ENCODE results near the gene FXYD2.
"Not testable (repeated sequence)": the region's sequence is repeated elsewhere in the genome, so short reads cannot be mapped to it uniquely, and the experiment has no call there.

The FXYD2 gene

GRCh38 chr11:117824571-117825537, at the start of gene FXYD2:
TSS of gene FXYD2 (minus strand) at chr11:117824744. CDS start at chr11:117824678, 66 bp downstream.
- no peak for DNase-seq

DNA sequence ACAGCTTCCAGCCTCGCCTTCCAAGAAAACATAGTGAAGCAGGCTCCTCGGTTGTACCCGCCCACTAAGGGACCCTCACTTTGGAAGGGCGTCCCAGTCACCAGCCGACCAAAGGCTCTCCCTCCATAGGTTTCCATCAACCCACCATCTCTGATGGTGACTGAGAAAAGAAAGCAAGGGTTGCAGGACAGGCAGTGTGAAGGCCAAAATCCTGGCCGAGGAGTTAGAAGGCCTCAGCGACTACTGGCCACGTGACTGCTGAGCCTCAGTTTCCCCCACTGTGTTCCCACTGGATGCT, 49.2 kb upstream of the FXYD2 start:
- DNase-seq = no peak

DNA sequence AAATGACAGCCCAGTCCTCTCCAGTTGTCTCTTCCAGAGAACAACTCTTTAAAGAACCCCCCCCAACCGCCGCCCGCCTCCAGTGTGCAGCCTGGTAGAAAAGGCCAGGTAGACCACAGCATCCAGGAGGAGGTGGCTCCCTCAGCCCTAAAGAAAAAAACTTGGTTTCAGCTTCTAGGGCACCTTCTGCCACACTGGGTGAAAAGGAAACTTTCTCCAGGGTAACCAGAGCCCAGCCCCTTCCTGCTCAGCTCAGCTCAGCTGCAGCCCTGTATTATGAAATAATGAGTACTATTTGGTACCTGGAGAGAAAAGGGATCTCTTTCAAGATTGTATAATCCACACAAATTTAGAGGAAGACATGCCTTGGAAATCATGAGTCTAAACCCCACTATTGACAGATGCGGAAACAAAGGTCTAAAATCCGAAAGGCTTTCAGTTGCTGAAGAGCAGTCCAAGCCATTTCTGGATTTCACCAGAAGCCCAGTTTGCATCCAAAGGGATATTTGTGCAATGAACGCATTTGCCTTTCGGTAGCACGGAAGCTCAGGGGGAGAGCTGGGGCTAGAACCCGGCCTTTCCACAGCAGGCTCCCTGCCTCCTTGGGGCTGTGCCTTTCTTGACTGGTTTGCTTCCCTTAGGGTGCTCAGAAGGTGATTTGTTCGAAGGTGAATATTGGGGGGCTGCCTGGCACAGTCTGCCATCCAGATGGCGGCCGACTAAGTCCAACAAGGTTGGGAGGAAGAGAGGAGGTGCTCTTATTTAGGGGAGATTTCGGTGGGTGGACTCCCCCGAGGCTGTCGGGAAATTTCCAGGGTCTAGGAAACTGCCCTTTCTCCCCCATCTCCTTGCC, 48.7 kb upstream of the FXYD2 start:
- no peak for DNase-seq

DNA sequence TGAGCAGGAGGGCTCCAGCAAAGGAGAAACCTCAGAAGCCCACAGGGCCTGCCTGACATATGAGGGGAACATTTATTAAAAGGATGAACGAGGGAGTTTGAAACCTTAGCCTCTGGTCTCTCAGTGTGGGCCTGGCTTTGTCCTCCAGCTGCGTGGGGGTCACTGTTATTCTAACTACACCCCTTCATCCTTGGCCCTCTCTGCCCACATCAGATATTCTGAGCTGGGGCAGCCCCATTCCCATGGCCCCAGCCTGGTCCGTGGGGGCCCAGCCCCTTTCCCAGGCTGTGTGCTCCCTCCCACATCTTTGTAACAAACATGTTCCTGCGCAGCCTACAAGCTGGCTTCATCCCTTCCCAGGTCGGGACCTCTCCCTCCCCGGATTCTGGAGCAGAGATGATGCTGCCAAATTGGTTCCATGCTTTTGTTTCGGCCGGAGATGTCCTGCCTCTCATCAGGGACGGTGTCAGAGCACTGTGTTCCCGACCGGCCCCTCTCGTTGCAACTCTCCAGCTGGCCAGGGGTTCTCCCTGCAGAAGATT, 47.9 kb upstream of the FXYD2 start:
- DNase-seq = no peak

- no peak for DNase-seq
Observed at GRCh38 chr11:117871784-117872183, 47.2 kb upstream of the FXYD2 start.

DNA sequence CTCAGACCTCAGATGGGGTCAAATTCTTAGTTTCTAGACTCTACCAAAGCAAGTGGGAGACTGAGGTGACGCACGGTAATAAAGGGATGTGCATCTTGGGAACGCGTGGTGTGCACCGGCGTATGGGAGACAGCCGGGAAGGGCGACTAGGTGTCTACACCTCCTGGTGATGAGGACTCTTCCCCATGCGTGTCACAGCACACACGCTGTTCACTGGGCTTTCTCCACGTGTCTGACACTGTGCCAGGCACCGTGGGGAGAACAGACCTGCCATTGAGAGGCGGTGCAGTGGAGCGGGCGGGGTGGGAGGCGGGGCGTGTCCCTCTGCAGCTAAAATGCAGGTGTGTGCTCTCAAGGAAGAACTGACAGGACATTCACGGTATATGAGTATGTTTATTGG, 46.6 kb upstream of the FXYD2 start:
- DNase-seq = no peak

DNA sequence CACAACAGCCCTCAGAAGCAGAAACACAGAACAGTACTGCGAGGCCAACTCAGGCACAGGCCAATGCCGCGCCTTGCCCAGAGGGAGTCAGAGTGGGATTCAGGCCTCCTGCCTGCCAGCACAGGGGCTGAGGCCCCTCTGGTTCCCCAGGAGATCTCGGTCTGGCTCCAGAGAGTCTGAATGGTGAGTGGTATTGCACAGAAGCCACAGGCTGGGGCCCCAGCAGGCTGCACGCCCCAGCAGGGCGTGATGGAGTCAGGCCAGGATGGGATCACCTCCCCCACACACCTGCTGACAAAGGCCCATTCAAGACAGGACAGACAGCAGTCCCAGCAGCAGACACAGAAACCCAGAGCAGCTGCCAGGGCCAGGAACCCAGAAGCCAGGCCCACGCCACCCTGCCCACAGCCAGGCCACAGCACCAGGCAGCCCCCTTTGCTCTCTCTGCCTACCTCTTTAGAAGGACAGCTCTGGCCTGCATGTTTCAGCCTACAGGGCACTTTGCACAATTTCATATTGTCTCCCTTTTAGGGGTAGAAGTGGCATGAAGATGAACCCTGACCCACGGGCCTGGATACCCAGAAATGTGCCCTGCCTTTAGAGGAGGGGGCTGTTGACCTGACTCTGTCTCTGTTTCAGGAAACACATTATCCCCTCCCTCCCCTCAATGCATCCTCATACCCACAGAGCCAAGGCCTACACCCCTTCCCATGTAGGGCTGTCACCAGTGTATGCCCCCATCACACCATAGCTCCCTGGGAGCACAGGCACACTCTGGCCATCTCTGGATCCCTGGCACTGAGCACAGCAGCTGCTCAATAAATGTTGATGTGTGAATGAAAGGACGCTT, 45.8 kb upstream of the FXYD2 start:
- no peak for DNase-seq

DNA sequence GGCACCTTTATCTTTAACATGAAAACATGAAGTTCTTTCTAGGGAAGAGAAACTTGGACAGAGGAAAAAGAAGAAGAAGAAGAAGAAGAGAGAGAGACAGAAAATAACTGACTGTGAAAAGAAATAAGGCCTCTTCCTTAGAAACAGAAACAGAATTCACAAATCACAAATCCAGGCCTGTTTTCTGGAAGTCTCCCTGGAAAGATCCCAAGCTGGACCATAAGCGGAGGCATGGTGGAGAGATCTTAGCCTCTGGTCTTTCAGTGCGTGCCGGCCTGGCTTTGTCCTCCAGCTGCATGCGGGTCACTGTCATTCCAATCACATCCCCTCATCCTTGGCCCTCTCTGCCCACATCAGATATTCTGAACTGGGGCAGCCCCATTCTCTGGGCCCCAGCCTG, 45.1 kb upstream of the FXYD2 start:
- DNase-seq = no peak

DNA sequence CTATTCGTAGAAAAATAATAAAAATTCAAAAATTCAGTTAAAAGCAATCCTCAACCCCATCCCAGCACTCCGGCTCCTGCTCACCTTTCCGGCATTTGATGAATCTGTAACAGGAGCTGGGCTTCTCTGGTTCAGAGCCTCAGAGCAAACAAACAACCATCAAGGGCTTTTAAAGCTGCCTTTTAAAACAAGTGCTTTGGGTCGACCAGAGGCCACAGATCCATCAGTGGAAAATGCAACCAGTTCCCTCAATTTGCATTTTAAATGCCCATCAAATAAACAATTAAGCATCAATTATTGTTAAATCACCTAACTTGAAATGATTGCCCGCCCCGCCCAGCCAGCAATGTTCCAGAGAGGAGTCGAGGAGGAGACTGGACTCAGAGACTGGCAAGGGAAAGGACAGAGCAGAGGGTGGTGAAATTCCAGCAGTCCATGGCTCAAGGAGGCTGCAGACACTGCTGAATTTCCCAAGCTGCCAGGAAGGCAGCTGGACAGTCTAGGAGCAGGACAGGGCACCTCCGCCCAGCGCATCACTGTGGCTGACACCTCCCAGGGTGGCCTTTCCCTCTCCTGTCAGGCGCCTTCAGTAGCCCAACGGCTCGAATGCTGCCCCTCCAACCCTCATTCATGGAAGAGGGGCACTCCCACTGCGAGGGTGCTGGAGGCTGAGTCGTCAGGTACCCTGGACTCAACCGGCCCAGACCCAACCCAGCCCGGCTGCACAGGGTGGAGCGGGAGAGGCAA, 44.4 kb upstream of the FXYD2 start:
- peak; percentile 35 for DNase-seq

GRCh38 chr11:117868088-117868487, 43.5 kb upstream of the FXYD2 start:
- no peak for DNase-seq

DNA sequence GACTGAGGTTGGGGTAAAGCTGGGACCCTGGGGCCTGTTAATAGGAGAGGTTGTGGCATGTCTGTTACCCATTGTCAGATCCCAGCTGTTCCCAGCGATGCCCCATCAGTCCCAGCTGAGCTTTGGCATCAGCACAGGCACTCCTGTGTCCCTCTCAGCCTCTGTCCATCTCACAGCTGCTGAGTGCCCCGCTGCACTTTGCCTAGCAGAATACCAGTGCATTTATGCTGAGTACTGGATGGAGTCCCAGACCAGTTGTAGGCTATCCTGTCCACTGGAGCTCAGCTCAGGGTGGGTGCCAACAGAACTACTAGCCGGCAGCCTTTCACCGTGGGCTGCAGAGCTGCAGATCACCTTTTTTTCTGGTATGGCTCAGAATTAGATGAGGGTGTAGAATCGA, 42.0 kb upstream of the FXYD2 start:
- no peak for DNase-seq

DNA sequence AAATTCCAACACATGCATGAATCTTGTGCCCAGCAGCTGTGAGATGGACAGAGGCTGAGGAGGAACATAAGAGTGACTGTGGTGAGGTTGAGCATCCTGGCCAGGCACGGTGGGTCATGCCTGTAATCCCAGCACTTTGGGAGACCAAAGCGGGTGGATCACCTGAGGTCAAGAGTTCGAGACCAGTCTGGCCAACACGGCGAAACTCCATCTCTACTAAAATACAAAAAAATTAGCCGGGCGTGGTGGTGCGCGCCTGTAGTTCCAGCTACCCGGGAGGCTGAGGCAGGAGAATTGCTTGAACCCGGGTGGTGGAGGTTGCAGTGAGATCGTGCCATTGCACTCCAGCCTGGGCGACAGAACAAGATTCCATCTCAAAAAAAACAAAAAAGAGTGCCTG, 41.0 kb upstream of the FXYD2 start:
- DNase-seq = not testable (repeated sequence)

- DNase-seq = no peak
Observed at GRCh38 chr11:117863383-117863782, 38.8 kb upstream of the FXYD2 start.

DNA sequence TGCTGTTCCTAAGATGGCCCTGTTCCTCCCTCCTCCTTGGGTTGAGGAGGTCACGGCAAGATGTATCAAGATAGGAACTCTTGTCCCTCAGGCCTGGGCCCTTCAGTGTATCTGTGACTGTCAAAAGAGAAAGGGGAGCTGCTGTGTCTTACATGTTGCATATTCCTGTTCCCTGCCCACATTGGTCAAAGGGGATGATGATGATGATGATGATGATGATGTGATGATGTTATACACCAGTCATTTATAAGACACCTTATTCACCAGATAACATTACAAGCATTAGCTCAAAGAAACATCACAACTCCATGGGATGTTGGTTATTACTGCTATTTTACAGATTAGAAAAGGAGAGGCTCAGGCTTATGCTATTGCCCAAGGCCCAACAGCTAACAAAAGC, 38.2 kb upstream of the FXYD2 start:
- DNase-seq = no peak

DNA sequence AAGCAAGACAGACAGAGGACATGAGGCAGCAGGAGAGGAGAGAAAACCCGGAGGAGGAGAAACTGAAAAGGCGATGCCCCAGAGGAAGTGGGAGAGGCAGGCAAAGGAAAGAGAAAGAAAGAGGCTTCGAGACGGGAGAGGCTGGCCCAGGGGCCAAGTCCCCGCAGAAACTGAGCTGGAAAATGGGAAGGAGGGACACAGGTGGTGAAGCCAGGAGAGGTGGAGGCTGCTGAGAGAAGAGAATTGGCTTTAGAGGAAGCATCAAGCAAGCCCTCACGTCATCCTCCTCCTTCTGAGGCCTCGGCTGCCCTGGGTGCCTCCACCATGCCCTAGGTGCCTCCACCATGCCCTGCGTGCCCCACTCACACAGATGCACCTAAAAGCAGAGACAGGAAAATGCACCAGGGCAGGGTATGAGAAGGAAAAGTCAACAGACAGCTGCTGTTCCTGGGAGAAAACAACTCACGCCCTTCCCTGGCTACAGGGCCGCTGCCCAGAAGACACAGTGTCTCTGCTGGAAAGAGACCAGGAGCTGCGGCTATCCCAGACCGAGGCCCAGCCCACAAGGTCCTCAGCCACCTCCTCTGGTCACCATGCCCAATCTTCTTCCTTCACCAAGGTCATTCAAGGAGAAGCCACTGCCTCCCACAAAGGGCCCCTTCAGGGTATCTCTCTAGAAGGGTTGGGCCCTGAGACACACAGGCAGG, 37.6 kb upstream of the FXYD2 start:
- no peak for DNase-seq

GRCh38 chr11:117861151-117862018, 36.8 kb upstream of the FXYD2 start:
- peak; percentile 88 for DNase-seq

- no peak for DNase-seq
Observed at GRCh38 chr11:117860139-117860538, 35.6 kb upstream of the FXYD2 start.

DNA sequence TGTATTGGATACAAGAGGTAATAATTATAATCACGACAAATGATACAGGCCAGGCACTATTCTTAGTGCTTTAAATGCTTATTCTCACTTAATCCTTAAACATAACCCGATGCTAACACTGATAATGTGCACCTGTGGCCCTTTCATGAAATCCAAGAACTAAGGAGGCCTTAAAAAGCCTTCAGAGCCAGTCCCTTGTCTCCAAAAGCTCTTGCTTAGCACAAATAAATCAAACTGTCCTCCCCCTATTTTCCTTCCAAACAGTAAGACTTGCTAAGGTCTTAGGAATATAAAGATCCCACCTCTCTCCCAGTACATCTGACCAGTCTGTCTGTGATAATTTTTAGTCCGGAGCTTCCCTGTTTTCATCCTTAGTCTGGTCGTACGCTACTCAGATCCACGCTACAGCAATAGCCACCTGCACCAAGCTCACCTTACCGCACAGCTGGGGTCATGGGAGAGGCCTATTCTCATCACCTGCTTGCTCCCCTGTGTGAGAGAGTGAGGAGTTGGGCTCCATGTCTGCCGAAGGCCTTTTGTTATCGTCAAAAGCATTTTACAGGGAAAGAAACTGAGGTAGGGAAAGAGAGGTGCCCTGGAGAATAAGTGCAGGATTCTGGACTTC, 35.1 kb upstream of the FXYD2 start:
- no peak for DNase-seq

DNA sequence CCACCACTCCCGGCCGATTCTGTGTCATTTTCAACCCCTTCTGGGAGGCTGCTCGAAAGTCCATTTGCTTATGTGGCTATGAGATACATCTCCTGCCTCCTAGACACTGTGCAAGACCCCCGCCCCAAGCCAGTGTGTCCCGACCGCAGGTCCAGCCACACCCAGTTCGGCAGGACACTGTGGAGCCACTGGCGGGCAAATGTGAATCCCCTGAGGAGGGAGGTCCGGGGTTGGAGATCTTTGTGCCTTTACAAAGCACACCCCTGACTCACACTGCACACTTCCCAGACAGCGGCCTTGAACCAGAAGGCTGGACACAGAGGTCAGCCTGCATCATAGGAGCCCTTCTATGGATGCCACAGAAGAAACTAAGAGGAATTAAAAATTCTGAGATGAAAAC, 34.5 kb upstream of the FXYD2 start:
- DNase-seq = no peak
